RWPE1 (cell line): ENCODE results near the gene IGSF22.

Experiments
- CTCF ChIA-PET: fragments of 350-600 bp; sonication (Branson Sonifier 250); formaldehyde crosslinking; extraction: SDS; loops from one replicate; lab custom pipeline; 2021; lab: Yijun Ruan, JAX
- POLR2A ChIA-PET: fragments of 400-600 bp; formaldehyde crosslinking; extraction: SDS; loops from one replicate; lab custom pipeline; 2020; ENCODE audit warnings: antibody characterized with exemption; ENCODE audit not compliant: low non-redundant PET; lab: Yijun Ruan, JAX
- DNase-seq: peaks from one replicate; pipeline ENCODE4 v3.0.0; 2012; ENCODE audit warnings: low spot score
- H3K27ac ChIP-seq: fragments of 450-650 bp; 2 replicates; pipeline ENCODE4 v1.5.1; 2017
- TF ChIP-seq, protein P1 (sequence below): fragments of 450-650 bp; conservative IDR thresholded peaks from 2 replicates; pipeline ENCODE4 v1.5.1; 2017; ENCODE audit warnings: low read depth, mild to moderate bottlenecking

IGSF22 gene

DNA sequence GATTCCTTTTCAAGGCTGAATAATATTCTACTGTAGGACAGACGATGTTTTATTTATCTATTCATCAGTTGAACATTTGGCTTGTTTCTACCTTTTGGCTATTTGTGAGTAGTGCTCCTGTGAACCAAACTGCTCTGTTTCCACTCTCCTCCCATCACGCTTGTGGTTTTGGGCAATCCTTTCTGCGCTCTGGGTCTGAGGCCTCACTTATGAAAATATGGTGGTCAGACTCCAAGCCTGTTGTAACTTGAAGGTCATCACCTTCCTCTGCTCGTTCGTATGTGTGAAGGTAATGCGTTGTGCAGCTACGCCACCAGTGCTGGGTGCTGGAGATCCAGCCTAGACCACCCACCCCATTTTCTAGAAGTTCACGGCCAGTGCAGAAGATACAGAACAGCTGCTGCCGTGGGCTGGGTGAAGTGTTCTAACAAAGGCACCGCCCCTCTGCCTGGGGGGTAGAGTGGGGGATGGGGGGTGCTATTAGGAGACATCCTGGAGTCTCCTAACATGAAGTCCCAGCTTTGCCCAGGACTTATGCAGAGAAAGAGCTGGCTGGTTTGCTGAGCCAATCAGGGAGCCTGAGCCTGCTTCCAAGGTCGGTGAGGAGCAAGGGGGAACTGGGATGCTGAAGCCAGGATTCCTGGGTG, 44.6 kb upstream of the IGSF22 start:
- TF ChIP-seq, protein P1, sequence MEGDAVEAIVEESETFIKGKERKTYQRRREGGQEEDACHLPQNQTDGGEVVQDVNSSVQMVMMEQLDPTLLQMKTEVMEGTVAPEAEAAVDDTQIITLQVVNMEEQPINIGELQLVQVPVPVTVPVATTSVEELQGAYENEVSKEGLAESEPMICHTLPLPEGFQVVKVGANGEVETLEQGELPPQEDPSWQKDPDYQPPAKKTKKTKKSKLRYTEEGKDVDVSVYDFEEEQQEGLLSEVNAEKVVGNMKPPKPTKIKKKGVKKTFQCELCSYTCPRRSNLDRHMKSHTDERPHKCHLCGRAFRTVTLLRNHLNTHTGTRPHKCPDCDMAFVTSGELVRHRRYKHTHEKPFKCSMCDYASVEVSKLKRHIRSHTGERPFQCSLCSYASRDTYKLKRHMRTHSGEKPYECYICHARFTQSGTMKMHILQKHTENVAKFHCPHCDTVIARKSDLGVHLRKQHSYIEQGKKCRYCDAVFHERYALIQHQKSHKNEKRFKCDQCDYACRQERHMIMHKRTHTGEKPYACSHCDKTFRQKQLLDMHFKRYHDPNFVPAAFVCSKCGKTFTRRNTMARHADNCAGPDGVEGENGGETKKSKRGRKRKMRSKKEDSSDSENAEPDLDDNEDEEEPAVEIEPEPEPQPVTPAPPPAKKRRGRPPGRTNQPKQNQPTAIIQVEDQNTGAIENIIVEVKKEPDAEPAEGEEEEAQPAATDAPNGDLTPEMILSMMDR: no peak
- POLR2A ChIA-PET: no interaction called here
- no peak for DNase-seq
- H3K27ac ChIP-seq: no peak overlapping the region
- CTCF ChIA-PET: no interaction called here

DNA sequence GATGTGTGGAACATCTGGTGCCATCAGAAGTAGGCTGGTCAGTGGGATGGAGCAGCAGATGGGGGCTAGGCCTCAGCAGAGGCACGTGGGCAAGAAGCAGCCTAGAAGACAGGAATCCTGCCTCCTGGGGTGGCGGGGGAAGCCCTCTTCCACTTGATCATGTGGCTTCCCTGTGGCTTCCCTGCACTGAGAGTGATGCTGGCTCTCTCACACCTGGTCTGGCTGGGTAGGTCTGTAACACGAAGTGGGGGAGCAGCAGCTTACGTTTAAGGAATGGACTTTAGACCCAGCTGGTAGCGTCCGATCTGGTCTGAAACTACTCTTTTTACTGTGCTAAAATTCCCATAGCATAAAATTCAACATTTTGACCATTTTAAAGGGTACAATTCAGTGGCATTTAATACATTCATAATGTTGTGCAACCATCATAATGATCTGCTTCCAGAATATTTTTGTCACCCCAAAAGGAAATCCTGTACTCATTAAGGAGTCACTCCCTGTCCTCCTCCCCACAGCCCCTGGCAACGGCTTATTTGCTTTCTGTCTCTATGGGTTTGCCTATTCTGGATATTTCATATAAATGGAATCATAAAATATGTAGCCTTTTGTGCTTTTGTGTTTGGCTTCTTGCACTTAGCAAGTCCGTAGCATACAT, 43.9 kb upstream of the IGSF22 start:
- no peak overlapping the region for H3K27ac ChIP-seq
- DNase-seq: no peak
- POLR2A ChIA-PET: no interaction called here
- CTCF ChIA-PET: no interaction called here
- TF ChIP-seq, protein P1: no peak

DNA sequence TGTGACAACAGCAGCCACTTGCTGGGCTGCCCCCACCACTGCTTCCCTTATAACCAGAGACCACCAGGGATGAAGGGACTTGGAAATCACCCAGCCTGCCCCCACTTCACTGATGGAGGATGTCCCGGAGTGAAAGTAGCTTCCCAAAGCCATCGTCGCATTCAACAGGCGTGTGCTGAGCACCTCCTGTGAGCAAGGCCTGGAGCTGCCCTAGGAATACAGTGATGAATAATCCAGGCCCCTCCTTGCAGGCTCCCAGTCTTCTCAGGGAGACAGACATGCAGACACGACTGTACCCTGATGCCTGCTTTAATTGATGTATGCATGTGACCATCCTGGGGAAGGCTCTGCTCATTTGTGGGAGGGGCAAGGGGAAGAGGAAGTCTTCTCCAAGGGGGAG, 43.0 kb upstream of the IGSF22 start:
- H3K27ac ChIP-seq: no peak overlapping the region
- TF ChIP-seq, protein P1: no peak
- ChIA-PET CTCF (no interaction called here), POLR2A (no interaction called here)
- DNase-seq: no peak

DNA sequence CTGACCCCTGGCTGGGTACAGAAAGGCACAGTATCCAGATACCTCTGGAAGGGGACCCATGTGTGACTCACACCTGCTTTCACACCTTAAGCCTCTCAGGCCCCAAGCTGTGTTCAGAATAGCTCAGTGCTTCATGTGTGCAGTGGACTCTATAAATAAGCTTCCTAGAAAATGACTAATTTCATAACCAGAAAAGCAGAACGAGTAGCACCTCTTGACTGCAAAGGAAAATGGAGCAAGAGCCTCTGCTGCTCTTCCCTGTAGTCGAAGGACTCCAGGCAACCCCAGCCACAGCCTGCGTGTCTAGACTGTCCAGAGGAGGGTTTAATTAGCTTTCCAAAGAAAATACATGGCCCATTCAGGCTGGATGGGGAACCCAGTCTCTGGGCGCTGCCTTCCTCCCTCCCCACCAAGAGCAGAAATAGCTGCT, 42.5 kb upstream of the IGSF22 start:
- no peak overlapping the region for H3K27ac ChIP-seq
- CTCF ChIA-PET: interaction anchor here (0.6 to 0.7 kb wide), 3 partner anchors 9 to 1169 kb away, joined by 3 to 6 read pairs (median 3); no protein-coding TSS in a partner anchor
- TF ChIP-seq, protein P1: no peak
- DNase-seq: no peak
- POLR2A ChIA-PET: no interaction called here

DNA sequence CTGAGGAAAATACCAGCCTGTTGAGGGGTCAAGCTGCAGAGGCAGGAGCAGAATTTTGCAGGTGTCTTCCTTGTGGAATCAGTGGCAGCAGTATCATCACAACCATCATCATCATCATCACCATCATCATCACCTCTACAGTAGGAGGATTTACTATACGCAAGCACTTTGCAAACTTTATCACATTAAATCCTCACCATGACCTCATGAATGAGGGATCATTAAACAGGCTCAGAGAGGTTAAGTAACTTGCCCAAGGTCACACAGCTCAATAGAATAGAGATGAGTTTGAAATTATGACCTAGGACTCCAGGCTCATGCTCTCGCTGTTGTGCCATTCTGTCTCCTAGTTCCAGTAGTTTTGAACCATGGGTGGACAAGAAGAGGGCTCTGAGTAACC, 40.0 kb upstream of the IGSF22 start:
- H3K27ac ChIP-seq: no peak overlapping the region
- CTCF ChIA-PET: no interaction called here
- POLR2A ChIA-PET: no interaction called here
- TF ChIP-seq, protein P1: no peak
- no peak for DNase-seq

DNA sequence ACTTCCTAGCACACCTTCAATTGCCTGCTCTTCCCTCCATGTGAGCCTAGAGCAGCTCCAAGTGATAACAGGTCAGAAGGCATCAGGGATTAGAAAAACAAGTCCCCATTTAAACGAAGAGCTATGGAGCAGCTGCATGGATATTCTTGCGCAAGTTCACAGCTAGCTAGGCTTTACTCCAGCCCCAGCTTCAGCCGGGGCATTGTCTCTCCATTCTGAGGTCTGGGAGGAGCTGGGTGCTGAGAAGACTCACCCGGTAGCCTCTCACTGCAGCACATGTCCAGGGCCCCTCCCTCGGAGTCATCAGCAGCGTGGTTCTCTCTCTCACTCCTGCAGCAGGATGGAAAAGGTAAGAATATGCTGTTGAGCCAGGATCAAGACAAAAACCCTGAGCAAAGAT, 39.6 kb upstream of the IGSF22 start:
- ChIA-PET POLR2A (no interaction called here), CTCF (no interaction called here)
- TF ChIP-seq, protein P1: no peak
- DNase-seq: no peak
- no peak overlapping the region for H3K27ac ChIP-seq
